NCI-H1417 (cell line): Measurements from ENCODE around the gene TUBA1A.
"Not testable (repeated sequence)": the region's sequence is repeated elsewhere in the genome, so short reads cannot be mapped to it uniquely, and the experiment has no call there.

Experiments
- DNase-seq, 3 experiments: peaks; one replicate each; lab custom pipeline; 2025; lab: John Stamatoyannopoulos, UW

Gene TUBA1A

DNA sequence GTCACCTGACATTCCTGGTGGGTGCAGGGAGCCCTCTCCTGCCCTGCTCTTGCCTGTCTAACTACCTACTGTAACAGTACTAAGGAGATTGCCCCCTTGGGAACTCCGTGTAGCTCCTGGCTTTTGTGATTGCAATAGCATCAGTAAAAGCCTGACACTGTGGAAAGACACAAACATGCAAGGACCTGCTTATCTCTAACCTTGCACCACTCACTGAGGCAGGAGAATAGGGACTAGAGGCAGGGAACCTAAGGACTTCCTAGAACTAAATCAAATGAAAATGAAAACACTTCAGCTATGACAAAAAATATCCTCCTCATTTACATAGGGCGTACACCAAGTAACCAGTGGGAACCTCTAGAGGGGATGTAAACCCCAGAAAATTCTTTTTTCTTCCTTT, 28.5 kb downstream of the TUBA1A start:
- DNase-seq, result peak in 1 of 3 experiments; percentile 41

GRCh38 chr12:49154221-49154620, 34.7 kb downstream of the TUBA1A start:
- DNase-seq, result no peak

GRCh38 chr12:49147384-49147783, 41.5 kb downstream of the TUBA1A start:
- no peak for DNase-seq

DNA sequence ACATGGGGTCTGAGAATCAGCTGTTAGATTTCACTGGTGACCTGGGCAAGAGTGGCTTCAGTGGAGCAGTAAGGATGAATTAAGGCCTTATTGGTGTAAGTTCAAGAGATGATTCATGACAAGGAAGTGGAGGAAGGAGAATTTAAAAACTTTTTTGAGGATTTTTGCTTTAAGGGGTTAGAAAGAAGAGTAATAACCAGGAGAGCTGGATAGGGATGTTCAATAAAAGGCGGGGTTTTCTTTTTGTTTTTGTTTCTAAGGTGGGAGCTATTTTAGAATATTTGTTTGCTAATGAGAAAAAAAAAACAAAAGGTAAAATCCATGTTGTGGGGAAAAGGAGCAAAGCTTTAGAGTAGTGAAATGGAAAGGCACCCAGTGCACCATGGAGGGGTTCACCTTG, 42.5 kb downstream of the TUBA1A start:
- no peak for DNase-seq

GRCh38 chr12:49144384-49144783, 44.5 kb downstream of the TUBA1A start:
- no peak for DNase-seq

- DNase-seq, result no peak
These were observed 49.9 kb downstream of the TUBA1A start for GRCh38 chr12:49138999-49139398.

DNA sequence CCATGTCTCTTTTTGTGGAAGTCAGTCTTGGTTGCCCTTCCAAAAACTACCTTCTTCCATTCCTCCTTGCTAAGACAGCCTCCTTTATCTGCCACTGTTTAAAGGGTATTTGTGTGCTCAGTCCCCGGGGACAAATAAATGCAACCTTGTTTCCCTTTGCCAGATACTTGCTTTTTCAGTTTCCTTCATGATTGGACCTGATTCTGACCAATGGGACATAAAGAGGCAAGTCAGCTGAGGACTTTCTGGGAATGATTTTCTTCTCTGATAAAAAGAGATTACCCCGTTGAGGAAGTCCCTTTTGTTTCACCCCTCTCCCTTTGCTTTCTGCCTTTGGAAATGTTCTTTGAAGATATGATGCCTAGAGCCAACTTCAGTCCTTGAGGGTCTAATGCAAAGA, 50.3 kb downstream of the TUBA1A start:
- DNase-seq, result peak in 1 of 3 experiments; percentile 28

- no peak for DNase-seq
These were observed 51.4 kb downstream of the TUBA1A start for GRCh38 chr12:49137476-49137875.

DNA sequence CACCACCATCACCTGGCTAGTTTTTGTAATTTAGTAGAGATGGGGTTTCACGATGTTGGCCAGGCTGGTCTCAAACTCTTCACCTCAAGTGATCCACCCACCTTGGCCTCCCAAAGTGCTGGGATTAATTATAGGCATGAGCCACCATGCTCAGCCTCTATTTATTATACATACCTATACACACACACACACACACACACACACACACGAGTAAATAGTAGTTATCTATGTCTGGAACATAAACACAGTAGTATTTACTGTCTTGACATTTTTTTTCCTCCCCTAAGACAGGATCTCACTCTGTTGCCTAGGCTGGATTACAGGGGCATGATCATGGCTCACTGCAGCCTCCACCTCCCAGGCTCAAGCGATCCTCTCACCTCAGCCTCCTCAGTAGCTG, 51.9 kb downstream of the TUBA1A start:
- not testable (repeated sequence) for DNase-seq
